Muscle of arm (tissue), 12 donors: ENCODE data around the gene MCC. TPM values are rescaled to one million over a fixed set of nuclear protein-coding genes. Genes with fewer than 3 reads are reported as not detected.

Source experiments
- DNase-seq: peaks from one replicate; pipeline ENCODE4 v3.0.0-alpha.2; 2013
- polyA plus RNA-seq, 12 donors: library from polyadenylated mRNA; unstranded; fragments of 120-200 nt; gene quantifications; one replicate each; pipeline ENCODE4 v1.2.1, GENCODE V29; 2013; ENCODE audit not compliant: insufficient read length in 12 of 12

The MCC gene
- polyA plus RNA-seq, 12 donors: 13.8 to 23.3 (median 19.2) TPM; not detected in 1

DNA sequence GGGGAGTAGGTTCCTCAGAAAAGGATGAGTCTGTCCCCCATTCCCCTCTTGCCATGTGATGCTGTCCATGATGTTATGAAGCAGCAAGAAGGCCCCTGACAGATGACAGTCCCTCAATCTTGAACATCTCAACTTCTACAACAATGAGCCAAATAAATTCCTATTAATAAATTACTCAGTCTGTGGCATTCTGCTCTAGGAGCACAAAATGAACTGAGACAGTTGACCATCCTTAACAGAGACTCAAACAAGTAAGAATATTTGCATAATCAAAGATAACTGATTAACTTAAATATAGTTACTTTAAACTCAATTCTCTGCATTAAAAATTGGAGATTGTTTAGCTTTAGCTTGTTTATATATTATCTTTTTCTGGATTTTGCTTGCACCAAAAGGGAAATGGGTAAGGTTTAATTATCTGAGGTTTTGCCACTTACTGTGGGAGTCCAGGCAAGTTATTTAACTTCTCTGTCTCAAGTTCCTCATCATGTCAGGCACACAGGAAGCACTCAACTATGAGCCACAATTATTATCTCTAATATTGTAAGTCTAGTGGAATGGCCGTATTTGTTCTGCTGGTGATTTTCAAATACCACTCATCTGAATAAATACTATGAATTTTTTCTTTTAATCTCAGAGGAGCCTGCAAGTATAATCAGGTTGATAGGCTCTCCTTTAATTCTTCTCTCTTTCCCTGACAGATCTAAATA lies 216.4 kb downstream of the MCC start:
- no peak for DNase-seq

DNA sequence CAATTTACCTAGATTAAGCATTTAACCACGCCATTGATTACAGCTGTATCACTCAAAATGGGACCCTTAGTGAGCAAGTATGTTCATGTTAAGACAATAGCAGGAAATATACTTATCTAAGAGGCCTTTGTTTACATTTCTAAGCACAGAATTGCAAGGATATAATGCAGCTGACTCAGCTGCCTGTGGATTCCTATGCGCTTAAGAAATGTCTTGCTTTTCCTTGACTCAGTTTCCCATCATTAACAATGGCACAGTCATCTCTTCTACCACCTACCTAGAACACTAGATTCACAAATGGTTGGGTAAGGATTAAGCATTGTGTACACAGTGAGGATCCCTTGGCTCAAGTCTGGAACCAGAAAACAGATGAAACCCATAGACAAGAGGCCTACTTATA lies 217.2 kb downstream of the MCC start:
- no peak for DNase-seq

DNA sequence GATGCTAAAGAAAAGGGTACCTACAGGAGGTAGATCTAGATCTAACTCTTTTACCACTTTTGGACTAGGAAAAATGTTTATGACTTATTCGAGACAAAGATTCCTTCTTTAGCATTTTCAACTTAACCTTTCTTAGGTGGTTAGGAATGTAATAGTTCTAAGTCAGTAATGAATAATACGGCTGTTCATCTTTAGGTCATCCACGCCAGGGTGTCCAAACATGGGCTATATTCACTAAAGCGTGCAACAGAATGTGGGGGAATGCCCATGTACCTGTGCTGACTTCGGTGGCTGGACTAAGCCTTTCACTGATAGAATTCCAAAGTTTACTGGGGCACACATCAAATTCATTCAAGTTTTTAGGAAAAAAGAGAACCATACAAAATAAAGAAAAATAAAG lies 218.2 kb downstream of the MCC start:
- DNase-seq: no peak

DNA sequence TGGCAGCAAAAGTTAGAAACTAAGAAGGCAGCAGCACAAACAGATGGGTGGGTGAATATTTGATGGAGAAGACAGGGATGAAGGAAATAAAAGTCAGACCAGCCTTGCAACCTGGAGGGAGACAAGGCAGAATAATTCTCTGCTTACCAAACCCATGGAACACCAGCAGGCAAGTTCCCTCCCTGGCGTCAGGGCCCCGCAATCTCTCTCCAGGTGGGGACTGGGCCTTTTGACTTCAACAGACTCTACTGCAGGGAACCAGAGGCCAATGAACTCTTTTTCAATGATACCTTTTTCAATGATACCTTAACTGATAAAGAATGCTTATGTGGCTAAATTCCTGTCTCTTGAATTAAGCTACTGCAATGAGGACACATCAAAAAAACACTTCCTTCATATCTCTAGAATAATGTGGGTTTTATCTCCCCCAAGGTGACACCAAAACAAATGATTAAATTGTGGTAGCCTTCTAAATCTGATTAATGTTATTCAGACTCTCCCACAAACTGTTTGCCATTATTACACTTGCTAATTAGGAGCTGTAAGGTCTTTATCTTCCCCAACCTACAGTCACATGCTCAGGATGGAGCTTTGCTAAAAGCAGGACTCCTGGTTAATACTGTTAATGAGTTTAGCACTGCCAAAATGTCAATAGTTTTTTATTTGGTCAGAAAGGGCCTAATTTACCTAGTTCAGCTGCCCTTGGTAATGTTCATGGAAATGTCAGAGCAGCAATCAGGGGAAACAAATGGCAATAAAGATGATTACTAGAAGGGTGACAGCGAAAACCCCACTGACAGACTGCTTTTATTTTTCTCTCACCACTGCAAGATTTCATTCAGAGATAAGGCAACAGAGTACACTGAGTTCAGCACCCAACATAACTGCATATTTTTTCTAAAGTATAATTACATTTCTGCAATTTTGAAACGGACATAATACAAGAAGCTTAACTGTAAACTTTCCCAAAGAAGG lies 218.9 kb downstream of the MCC start:
- no peak for DNase-seq

DNA sequence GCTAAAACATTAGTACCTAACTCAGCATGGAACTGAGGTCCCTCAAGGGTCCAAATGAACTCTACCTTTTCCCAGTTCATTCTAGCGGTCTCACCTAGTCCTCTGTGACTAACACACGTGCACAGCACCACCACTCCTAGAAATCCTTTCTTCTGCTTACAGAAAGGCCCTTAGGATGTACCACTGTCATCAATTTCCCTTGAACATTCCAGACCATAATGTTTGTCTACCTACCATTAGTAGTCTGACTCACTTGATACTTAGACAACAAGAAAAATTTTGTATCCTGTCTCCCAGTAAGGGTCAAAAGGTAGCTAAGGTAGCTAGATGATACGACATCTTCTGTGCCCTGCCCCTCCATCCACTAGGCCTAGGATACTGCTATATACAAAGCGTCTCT lies 220.0 kb downstream of the MCC start:
- DNase-seq: no peak

DNA sequence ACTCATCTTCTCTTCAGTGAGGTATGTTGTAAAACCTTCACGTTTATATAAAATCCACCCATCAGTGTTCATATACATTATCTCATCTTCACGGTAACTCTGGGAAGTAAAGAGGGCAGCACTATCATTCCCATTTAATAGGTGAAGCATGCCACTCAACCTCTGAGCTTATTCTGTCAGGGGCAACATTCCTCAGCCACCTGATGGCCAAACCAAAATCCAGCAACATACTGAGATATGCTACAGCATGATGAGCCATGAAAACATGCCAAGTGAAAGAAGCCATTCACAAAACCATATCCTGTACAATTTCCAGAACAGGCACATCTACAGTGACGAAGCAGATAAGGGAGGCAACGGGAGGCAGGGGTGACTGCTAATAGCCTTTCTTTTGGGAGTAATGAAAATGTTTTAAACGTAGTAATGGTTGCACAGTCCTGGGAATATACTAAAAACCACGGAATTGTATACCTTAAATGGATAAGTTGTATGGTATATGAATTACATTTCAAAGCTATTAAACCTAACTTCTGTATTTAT lies 220.8 kb downstream of the MCC start:
- no peak for DNase-seq

DNA sequence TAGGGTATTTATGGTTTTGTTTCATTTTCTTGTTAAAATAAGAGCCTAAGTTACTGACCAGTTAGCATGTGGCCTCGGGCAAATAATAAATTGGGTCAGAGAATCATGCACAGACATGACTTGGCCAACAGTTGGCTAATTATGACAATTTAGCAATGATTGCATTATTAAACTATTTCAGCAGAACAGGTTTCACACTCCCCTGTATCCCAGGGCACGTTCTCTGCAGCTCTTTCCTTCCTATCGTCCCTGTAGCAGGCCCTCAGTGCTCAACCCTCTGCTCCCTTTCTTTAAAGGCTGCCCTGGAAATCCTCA lies 221.4 kb downstream of the MCC start:
- DNase-seq: no peak

DNA sequence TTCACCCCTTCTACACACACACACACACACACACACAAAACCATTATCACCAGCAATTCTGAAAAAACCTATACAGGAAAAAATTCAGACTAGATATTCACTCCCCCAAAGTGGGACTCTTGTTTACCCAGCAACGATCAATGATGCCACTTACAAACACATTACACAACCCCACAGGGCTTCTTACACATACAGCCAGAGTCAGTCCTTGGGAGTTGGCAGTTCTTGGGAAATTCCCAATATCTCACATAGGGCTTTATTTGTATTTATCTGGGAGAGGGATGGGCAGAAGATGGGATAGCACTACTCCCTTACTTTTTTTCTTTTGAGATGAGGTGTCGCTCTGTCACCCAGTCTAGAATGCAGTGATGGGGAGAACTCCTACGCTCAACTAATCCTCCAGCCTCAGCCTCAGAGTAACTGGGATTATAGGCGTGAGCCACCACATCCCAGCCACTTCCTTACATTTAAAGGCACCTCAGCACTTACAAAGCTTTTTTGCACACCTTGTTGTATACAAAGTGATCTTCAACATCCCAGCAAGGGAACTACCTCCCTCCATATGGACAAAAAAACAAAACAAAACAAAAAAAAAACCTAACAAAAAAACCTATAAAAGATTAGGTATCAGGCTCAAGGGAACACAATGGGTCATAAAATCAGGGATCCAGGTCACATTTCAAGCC lies 221.9 kb downstream of the MCC start:
- DNase-seq: no peak

DNA sequence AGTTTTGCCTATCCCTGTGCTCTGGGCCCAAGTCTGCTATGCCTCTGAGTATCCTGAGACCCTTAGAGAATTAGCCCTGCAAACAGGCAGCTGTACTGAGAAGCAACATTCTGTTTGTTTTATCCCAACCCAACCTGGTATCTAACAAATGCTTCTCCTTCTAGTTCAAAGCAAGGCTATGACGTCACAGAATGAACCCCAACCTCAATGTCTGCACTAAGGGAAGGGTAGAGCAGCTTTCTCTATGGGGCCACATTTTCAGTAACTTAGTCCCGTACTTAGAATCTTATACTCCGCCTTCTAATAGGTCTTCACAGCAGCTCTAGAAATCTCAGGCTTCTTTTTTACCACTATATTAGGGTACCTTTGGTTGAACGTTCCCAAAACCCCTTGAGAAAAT lies 223.1 kb downstream of the MCC start:
- no peak for DNase-seq

DNA sequence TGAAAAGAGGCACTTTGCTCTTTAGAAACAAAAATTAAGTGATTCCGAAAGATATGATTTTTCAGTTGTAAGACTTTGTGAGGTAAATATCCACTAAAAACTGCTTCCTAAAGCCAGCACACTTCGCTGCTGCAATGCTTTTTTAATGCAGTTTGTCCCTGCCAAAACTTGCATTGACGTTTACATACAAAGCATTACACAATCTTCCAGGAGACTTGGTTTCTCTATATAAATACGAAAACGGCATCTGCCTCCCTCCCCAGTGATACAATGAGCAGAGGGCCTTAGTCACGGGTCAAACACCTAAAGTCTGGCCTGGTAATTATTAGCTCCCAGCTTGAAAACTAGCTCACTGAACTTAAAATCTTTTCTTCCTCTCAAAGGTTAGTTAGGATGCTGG lies 224.2 kb downstream of the MCC start:
- peak; percentile 58 for DNase-seq

DNA sequence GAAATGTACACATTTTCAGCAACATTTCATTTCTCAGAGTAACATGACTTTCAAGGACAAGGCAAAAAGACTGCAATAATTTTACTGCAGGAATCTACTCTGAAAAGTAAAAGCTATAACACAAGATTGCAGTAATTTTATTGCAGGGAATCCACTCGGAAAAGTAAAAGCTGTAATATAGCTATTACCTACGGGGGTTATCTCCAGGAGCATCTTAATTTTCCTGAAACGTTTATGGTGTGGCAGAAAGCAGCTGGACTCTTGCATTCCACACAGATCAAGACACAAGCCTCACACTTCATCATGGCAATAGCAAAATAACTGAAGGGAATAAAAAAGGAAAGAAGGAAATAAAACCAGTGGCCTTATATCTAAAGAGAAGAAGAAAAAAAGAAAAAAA lies 224.7 kb downstream of the MCC start:
- DNase-seq: no peak

DNA sequence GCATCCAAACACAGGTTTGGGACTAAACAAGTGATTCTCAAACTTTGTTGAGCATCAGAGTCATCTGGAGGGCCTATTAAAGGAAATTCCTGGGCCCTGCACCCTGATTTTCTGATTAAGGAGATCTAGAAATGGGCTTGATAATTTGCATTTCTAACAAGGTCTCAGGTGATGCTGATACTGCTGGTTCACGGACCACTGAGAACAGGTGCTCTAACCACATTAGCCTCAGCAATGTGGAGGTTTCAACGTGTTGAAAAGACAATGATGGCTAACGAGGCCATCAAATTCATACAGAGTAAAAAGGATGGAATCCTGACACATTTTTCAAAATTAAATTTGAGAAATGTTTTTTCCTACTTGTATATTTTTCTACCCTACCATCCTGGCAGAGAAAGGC lies 225.6 kb downstream of the MCC start:
- no peak for DNase-seq

DNA sequence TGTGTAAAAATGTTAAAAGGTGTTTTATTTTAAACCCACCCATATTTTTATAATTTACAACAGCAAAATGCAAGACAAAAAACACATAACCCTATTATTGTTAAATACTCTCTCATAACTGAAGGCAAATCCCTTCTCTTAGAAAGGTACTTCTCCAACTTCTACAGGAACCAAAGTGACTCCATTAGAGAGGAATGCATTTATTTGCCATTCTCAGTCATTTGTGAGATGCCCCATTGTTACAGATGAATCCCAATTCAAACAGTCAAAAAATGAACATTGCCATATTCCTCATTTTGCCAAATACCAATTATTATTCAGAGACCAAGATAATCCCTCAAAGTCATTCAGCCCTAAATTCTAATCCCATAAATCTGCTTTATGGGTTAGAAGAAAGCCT lies 229.2 kb downstream of the MCC start:
- no peak for DNase-seq

DNA sequence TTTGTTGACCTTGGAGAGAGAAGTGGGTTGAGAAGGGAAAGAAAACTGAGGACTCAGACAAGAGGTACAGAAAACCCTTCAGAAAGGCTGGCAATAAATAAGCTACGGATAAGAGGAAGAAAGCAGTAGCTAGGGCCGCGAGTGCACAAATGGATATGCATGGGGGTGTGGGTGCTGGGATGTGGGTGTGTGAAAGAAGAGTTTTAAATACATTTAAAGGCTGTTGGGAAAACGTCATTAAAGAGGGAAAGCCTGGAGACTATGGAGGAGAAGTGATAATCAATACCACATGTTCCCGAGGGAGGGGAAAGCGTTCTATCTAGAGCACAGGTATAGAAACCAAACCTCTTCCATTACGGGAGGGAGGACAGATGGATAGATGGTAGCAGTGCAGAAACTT lies 230.7 kb downstream of the MCC start:
- DNase-seq: no peak

DNA sequence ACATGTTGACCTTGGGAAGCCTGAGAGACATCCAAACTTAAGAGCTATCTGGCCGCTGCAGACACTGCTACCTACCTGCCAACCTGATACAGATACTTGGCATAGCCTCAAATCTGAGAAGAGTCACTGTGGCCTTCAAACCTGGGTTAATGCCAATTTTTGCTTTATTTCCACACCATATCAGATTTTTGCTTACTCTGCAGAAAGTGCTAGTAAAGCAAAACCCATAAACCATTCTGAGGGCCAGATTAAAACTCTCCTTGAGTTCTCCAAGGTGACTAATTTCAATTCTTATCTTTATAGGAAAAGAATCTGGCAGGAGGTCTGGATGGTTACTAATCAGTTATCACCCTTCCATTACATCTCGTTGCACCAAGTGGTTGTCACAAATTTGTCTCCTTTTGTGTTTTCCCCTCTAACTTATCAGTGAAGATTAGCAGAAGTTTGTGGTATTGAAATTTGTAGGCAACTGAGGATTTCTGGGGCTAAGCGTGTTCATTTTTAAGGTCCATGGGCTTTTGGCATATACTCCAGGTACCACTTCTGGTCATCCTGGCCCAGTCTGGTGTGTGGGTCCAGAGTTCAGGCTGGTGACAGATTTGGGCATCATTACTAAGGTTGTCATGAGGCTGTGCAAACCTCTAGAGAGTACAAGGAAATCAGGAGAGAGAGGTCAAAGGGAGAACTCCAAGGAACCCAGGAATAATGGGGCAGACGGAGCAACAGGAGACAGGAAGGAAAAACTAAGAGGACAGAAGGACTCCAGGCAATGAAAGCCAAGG lies 231.4 kb downstream of the MCC start:
- no peak for DNase-seq

DNA sequence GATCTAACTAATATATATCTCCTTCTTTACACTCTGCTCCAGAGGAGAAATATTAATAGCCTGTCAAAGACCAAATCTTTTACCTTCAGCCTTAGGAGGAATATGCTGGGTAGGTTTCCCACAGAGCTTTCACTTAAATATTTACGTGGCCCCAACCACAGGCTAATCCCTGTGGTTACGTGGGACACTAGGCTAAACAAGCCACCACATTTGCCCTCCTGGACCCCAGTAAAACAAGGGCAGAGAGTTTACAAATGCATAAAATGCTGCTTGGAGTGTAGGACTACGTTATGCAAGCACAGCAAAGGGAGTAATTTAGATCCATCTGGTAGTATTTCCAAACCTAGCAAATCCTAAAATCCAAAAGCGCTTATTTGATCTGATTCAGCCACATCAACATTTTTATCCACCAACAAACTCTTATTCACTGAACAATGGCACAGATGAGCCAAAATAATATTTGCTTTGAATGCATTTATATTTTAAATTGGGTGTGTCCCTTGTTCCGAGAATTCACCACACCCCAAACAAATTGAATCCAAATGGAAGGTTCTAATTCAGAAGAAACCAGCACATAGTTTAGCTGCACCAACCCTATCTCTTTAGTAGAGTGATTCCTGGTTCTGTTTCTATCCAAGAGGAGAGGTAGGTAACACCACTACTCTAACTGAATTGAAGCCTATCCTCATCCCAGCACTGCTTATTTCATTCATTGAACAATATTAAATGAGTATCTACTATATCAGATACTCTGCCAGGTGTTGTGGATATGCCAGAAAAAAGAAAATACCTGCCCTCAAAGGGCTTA lies 232.5 kb downstream of the MCC start:
- DNase-seq: no peak

DNA sequence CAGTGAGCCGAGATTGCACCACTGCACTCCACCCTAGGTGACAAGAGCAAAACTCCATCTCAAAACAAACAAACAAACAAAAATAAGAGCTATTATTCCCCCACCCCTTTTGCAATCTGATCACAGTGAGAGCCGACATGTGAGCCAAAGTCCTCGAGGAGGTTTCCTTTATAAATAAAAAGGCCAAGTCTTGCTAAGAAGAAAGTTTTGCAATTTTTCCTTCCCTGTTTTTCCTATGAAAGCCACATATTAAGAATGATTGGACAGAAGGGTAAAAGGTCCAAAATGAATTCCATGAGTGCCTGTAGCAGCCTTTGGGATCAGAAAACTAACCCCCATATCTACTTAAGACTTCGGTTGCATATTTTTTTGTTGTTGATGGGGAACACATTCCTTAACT lies 233.1 kb downstream of the MCC start:
- DNase-seq: no peak

DNA sequence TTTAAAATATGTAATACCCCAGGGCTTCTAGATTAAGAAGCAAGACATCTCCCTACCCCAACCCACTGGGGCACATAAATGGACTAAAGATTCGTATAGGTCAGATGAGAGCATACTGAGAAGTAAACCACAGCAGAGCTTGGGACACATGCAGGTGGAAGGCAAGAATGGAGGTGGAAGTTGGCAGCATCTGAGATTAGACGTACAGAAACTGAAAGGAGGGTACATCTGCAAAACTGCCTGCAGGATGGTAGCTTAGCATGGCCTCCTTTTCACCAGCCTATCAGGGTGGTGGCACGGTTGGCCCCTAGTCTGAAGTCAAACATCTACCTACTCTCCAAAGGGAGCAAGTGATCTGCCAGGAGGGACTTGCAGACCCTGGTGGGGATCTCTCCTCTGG lies 235.2 kb downstream of the MCC start:
- DNase-seq: no peak

DNA sequence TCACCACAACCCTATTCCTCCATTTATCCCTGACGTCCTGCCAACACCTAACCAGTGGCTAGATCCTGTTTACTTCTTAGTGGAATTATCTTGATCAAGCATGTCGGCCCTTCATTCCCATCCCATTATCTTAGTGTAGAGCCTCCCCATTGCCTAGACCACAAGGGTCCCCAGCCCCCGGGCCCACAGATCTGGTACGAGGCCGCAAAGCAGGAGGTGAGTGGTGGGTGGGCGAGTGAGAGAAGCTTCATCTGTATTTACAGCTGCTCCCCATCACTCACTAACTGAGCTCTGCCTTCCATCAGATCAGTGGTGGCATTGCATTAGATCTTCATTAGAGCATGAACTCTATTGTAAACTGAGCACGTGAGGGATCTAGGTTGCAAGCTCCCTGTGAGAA lies 236.2 kb downstream of the MCC start:
- no peak for DNase-seq

DNA sequence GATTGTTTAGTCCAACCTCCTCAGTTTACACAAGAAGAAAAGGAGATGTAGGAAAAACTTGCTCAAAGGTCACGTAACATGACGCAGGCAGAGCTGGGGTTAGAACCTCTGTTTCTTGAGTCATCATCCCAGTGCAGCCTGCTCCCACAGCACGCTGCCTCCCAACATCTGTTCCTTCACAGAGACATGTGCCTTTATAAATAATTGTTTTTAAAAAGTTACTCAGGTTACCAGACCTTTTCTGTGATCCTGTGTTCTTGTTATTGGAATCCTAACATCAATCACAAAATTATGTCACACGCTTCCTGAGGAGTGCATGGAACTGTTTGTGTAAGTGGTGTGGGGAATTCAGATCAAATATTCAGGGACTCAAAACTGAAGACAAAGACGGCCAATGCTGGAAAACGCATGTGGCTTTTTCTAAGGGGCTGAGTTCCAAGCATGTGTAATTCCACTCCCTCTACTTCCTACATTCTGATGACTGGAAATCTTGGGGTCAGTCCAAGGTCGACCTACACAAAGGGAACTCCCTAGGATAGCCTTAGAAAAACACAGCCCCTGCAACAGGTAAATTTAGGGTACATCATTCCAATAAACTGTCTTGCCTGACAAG lies 237.8 kb downstream of the MCC start:
- DNase-seq: peak; percentile 92
